Testis (tissue), 2 donors: ENCODE results near the gene TBX4.

ENCODE experiments used
- POLR2A ChIP-seq: fragments of 450-650 bp; IDR thresholded peaks from one replicate; pipeline ENCODE4 v1.6.1; 2017; ENCODE audit warnings: antibody characterized with exemption, mild to moderate bottlenecking, moderate library complexity
- TF ChIP-seq, protein P1 (sequence below), 3 experiments: fragments of 450-650 bp in 2 of 3; fragments of 200-600 bp in 1 of 3; sonication (generic) in 1 of 3; IDR thresholded peaks; one replicate each; pipeline ENCODE4 v1.5.1; 2016 to 2019; ENCODE audit warnings: antibody characterized with exemption in 3 of 3, mild to moderate bottlenecking in 2 of 3, moderate library complexity in 1 of 3

DNA sequence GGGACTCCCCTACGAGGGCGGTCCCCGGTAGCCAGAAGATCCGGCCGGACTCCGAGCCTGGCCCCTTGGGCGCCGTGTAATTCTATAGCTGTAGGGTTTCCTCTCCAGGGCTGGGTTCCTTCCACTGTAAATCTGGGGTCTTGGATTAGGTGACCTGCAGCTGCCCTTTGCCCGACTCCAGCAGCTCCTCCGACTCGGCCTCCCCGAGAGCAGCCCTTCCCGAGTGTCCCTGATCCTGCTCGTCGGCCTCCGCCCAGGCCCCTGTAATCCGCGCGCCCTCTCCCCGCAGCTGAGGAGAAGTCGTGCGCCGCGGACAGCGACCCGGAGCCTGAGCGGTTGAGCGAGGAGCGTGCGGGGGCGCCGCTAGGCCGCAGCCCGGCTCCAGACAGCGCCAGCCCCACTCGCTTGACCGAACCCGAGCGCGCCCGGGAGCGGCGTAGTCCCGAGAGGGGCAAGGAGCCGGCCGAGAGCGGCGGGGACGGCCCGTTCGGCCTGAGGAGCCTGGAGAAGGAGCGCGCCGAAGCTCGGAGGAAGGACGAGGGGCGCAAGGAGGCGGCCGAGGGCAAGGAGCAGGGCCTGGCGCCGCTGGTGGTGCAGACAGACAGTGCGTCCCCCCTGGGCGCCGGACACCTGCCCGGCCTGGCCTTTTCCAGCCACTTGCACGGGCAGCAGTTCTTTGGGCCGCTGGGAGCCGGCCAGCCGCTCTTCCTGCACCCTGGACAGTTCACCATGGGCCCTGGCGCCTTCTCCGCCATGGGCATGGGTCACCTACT, 47.1 kb upstream of the TBX4 start:
- no peak for TF ChIP-seq POLR2A
- TF ChIP-seq, protein P1, sequence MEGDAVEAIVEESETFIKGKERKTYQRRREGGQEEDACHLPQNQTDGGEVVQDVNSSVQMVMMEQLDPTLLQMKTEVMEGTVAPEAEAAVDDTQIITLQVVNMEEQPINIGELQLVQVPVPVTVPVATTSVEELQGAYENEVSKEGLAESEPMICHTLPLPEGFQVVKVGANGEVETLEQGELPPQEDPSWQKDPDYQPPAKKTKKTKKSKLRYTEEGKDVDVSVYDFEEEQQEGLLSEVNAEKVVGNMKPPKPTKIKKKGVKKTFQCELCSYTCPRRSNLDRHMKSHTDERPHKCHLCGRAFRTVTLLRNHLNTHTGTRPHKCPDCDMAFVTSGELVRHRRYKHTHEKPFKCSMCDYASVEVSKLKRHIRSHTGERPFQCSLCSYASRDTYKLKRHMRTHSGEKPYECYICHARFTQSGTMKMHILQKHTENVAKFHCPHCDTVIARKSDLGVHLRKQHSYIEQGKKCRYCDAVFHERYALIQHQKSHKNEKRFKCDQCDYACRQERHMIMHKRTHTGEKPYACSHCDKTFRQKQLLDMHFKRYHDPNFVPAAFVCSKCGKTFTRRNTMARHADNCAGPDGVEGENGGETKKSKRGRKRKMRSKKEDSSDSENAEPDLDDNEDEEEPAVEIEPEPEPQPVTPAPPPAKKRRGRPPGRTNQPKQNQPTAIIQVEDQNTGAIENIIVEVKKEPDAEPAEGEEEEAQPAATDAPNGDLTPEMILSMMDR (IDR thresholded peaks at IDR 0.05) = no peak
